Muscle layer of colon (tissue), 2 donors: ENCODE data around the gene KNOP1.
"Not testable (repeated sequence)": the region's sequence is repeated elsewhere in the genome, so short reads cannot be mapped to it uniquely, and the experiment has no call there.

Experiments used
- H3K27ac ChIP-seq: one replicate; pipeline ENCODE4 v1.7.0; 2013; ENCODE audit warnings: low read depth, mild to moderate bottlenecking, low read length, moderate library complexity
- H3K27me3 ChIP-seq, 2 donors: one replicate each; pipeline ENCODE4 v1.7.0; 2013; ENCODE audit warnings: low read length in 2 of 2, mild to moderate bottlenecking in 2 of 2; ENCODE audit not compliant: insufficient read depth in 2 of 2, control insufficient read depth in 1 of 2
- H3K36me3 ChIP-seq: one replicate; pipeline ENCODE4 v1.7.0; 2013; ENCODE audit warnings: mild to moderate bottlenecking, low read length; ENCODE audit not compliant: insufficient read depth
- H3K4me1 ChIP-seq: one replicate; pipeline ENCODE4 v1.7.0; 2013; ENCODE audit warnings: mild to moderate bottlenecking, low read length; ENCODE audit not compliant: insufficient read depth
- H3K4me3 ChIP-seq, 2 donors: one replicate each; pipeline ENCODE4 v1.7.0; 2013; ENCODE audit warnings: low read length in 2 of 2, low read depth in 1 of 2, mild to moderate bottlenecking in 1 of 2, moderate library complexity in 1 of 2
- H3K9ac ChIP-seq: one replicate; pipeline ENCODE4 v1.7.0; 2013; ENCODE audit warnings: low read length
- H3K9me3 ChIP-seq: one replicate; pipeline ENCODE4 v1.7.0; 2013; ENCODE audit warnings: mild to moderate bottlenecking, low read length
- donor health status: abdominal sarcoma.
- donor health status: Adenocarcinoma of cecum.

The KNOP1 gene

DNA sequence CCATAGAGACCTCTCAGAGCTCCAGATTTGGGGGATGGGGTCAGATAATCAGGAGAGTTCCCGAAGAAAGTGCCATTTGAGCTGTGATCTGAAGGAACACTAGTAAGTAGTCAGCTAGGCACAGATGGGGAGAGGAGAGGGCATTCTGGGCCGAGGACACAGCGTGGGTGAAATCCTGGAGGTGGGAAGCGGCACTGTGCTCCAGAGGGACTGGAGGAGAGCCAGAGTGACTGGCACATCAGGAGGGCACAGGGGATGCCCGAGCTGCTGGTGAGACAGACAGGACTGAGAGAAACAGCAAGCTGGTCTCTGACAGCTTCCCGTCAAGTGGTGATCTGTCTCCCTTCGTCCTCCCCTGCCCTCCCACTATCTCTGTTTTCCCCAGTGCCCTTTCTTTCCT lies 40.6 kb downstream of the KNOP1 start:
- Histone ChIP-seq H3K9ac (no peak overlapping the region), H3K36me3 (peaks cover 11% of the 10 kb centered on the region), H3K27ac (no peak overlapping the region), H3K4me1 (no peaks in the 10 kb centered on the region), H3K9me3 (no peaks in the 10 kb centered on the region), H3K27me3 (no peaks in the 10 kb centered on the region), H3K4me3 (no peak overlapping the region)

DNA sequence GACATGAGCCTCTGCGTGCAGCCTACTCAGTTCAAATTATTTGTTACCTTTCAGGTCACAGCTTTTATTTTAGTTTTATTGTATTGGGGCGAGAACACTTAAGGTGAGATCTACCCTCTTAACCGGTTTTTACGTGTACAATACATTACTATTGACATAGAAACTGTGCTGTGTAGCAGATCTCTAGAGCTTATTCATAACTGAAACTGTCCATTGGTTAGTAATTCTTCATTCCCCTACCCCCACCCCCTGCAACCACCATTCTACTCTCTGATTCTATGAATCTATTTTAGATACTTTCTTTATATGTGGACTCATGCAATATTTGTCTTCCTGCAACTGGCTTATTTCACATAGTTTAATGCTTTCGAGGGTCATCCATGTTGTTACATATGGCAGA lies 43.5 kb downstream of the KNOP1 start:
- no peaks in the 10 kb centered on the region for H3K4me1 ChIP-seq
- no peak overlapping the region for H3K4me3 ChIP-seq
- no peaks in the 10 kb centered on the region for H3K27me3 ChIP-seq
- H3K9ac ChIP-seq, result no peak overlapping the region
- H3K36me3 ChIP-seq, result peaks cover 13% of the 10 kb centered on the region
- H3K27ac ChIP-seq, result no peak overlapping the region
- no peaks in the 10 kb centered on the region for H3K9me3 ChIP-seq

DNA sequence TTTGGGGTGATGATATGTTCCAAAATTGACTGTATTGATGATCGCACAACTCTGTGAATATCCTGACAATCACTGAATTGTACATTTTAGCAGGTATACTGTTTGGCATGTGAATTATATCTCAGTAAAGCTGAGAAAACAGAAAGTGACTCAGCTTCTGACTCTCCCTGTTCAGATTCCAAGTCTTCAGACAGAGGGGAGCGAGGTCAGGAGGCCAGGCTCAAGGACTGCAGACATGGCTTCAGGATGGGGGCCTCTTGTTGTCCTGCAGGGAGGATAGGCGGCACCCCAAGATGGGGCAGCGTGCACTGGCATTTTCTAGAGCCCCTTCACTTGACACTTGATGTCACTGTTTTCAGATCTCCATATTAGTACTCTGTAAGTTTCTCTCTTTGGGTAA lies 45.6 kb downstream of the KNOP1 start:
- H3K27me3 ChIP-seq, result no peaks in the 10 kb centered on the region
- H3K27ac ChIP-seq, result no peak overlapping the region
- no peak overlapping the region for H3K9ac ChIP-seq
- H3K4me3 ChIP-seq, result no peak overlapping the region
- H3K9me3 ChIP-seq, result no peaks in the 10 kb centered on the region
- no peaks in the 10 kb centered on the region for H3K4me1 ChIP-seq
- H3K36me3 ChIP-seq, result peaks cover 31% of the 10 kb centered on the region

DNA sequence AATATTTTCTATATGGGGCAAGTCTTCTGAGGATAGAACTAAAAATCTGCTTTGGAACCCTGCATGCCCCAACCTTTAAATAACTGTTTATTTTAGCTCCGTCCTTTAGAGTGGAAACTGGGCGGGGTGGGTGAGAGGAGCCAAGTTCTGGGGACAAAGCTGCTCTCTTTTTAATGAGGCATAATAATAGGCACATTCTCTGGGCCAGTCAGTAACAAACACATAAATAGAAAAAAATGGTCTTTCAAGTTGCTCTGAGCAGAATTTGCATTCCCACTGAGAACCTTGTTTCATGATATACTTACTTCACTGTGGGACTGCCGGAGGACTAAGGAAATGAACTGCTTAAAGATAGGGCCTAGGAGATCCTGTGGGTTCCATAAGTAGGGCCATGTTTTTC lies 51.5 kb downstream of the KNOP1 start:
- Histone ChIP-seq H3K9ac (no peak overlapping the region), H3K9me3 (no peaks in the 10 kb centered on the region), H3K27me3 (no peaks in the 10 kb centered on the region), H3K36me3 (peaks cover 38% of the 10 kb centered on the region), H3K4me1 (peaks cover 7% of the 10 kb centered on the region), H3K27ac (no peak overlapping the region), H3K4me3 (no peak overlapping the region)

DNA sequence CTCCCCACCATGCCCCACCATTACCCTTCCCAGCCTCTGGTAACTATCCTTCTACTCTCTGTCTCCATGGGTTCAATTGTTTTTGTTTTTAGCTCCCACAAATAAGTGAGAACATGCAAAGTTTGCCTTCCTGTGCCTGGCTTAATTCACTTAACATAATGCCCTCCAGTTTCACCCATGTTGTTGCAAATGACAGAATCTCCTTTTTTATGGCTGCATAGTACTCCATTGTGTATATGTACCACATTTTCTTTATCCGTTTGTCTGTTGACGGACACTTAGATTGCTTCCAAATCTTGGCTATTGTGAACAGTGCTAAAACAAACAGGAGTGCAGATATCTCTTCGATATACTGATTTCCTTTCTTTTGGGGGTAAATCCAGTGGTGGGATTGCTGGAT lies 52.7 kb downstream of the KNOP1 start:
- not testable (repeated sequence) for H3K27me3 ChIP-seq, H3K27ac ChIP-seq, H3K9ac ChIP-seq, H3K4me3 ChIP-seq, H3K9me3 ChIP-seq, H3K4me1 ChIP-seq
- H3K36me3 ChIP-seq, result peaks cover 35% of the 10 kb centered on the region

DNA sequence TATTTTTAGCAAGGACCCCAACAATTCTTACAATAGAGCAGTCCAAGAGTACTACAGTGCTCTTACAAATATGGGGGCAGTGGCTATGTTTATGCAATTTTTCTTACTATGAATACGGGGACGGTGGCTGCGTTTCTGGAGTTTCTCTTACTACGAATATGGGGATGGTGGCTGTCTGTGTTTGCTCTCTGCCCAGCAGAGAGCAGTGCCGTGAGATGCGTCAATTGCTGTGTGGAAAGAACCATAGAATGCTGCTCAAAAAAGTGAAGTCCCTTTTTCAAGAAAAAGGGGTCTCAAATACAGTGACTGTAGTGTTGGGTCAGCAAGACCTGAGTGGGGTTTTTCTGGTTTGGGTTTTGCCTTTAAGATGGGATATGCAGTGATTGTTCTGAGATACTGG lies 53.9 kb downstream of the KNOP1 start:
- Histone ChIP-seq H3K36me3 (peaks cover 27% of the 10 kb centered on the region), H3K27ac (no peak overlapping the region), H3K9ac (no peak overlapping the region), H3K27me3 (no peaks in the 10 kb centered on the region), H3K4me3 (no peak overlapping the region), H3K9me3 (no peaks in the 10 kb centered on the region), H3K4me1 (peaks cover 7% of the 10 kb centered on the region)

DNA sequence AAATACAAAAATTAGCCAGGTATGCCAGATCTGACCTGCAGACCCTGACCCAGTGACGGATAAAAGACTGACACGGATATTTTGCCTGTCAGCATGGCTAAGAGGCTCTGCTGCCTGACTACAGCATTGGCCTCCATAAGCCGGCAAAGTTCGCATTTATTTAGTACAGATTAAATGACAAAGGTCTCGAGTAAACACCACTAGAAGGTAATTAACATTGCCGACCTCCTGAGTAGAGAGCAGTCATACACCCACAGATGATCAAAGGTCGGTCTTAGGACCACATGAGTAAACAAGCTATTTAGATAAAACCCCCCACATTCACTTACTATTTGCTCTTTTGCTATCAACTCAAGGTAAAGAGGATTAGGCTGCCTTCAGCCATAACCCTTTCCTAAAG lies 55.7 kb downstream of the KNOP1 start:
- no peaks in the 10 kb centered on the region for H3K9me3 ChIP-seq
- H3K4me1 ChIP-seq, result peaks cover 7% of the 10 kb centered on the region
- peaks cover 14% of the 10 kb centered on the region for H3K36me3 ChIP-seq
- no peak overlapping the region for H3K4me3 ChIP-seq
- no peak overlapping the region for H3K9ac ChIP-seq
- H3K27ac ChIP-seq, result no peak overlapping the region
- no peaks in the 10 kb centered on the region for H3K27me3 ChIP-seq

DNA sequence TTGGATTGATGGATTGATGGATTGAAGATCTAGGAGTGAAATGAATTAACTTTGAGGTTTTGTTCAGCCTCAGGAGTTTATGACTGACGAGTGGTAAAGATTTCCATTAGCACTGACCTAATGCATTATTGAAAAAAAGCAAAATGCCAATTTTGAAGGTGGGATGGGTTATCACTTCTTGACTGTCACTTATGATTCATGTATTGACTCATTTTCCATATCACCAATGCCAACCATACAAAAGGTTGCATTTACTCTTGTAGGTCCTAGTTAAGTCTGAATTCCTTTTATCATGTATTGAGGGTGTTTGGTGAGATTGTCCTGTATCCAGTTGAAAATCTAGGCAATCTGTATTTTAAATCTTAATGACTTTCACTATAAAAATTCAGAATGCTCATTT lies 57.6 kb downstream of the KNOP1 start:
- H3K27ac ChIP-seq, result no peak overlapping the region
- no peaks in the 10 kb centered on the region for H3K27me3 ChIP-seq
- peaks cover 15% of the 10 kb centered on the region for H3K36me3 ChIP-seq
- no peaks in the 10 kb centered on the region for H3K4me1 ChIP-seq
- no peaks in the 10 kb centered on the region for H3K9me3 ChIP-seq
- H3K9ac ChIP-seq, result no peak overlapping the region
- H3K4me3 ChIP-seq, result no peak overlapping the region

DNA sequence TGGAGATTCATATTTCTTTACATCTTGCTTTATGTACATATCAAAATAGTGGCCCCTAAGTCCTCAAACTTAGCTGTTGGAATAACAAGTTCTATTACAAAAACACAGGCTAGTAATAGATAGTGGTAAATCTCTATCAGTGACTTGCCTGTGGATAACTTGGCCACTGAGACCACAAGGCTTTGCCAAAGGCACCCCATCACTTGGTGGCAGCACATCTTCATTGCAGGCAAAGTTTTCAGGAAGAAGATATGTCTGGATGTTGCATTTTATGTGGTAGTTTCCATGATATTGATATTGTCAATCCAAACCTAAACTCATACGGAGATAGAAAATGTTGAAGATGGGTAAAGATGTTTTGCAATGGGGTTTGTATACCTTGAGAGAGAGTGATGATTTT lies 58.5 kb downstream of the KNOP1 start:
- no peak overlapping the region for H3K4me3 ChIP-seq
- no peaks in the 10 kb centered on the region for H3K9me3 ChIP-seq
- no peaks in the 10 kb centered on the region for H3K4me1 ChIP-seq
- H3K27me3 ChIP-seq, result no peaks in the 10 kb centered on the region
- H3K36me3 ChIP-seq, result peaks cover 23% of the 10 kb centered on the region
- H3K27ac ChIP-seq, result no peak overlapping the region
- no peak overlapping the region for H3K9ac ChIP-seq

DNA sequence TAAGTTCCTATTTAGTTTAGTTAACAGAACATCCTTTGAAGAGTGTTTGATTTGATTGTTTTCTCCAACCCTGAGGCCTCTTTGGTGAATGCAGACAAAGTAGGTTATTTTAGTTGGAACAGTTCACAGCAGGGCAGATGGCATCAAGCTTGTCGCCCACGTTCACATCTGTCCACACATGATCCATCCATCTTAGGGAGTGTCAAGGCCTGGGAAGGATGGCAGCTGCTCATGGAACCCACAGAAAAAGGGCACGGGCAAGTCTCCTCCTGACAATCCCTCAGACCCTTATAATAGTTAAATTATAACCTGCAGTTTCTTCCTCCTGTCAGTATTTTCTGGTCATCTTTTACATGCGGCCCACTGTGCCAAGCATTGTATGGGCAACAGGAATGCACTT lies 60.2 kb downstream of the KNOP1 start:
- Histone ChIP-seq H3K4me1 (no peaks in the 10 kb centered on the region), H3K27me3 (no peaks in the 10 kb centered on the region), H3K36me3 (peaks cover 36% of the 10 kb centered on the region), H3K9me3 (no peaks in the 10 kb centered on the region), H3K27ac (no peak overlapping the region), H3K9ac (no peak overlapping the region), H3K4me3 (no peak overlapping the region)

DNA sequence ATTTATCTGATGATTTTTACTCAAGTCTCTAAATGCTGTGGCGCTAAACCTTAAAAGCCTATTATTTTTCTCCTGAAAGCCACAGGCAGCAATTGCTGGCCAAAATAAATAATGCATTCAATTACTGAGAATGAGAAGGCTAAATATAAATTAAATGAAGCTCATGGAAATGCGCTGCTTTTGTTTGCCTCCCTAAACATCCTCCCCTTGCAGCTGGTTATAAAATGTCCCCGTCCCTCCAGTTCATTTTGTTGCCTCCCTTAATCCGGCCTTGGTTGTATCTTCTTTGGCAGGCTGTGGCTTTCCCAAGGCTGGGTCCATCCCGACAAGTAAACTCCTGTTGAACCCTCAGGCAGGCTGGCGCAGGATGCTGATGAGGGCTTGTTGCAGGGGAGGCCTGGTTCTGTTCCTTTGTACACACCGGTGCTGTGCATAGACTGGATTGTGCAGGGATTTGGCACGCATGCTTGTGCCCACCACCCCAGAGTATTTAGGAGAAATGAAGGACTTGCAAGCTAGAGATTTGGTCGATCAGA lies 62.7 kb downstream of the KNOP1 start:
- no peak overlapping the region for H3K9ac ChIP-seq
- no peak overlapping the region for H3K4me3 ChIP-seq
- H3K36me3 ChIP-seq, result peaks cover 43% of the 10 kb centered on the region
- H3K4me1 ChIP-seq, result no peaks in the 10 kb centered on the region
- H3K9me3 ChIP-seq, result no peaks in the 10 kb centered on the region
- H3K27ac ChIP-seq, result no peak overlapping the region
- H3K27me3 ChIP-seq, result no peaks in the 10 kb centered on the region

DNA sequence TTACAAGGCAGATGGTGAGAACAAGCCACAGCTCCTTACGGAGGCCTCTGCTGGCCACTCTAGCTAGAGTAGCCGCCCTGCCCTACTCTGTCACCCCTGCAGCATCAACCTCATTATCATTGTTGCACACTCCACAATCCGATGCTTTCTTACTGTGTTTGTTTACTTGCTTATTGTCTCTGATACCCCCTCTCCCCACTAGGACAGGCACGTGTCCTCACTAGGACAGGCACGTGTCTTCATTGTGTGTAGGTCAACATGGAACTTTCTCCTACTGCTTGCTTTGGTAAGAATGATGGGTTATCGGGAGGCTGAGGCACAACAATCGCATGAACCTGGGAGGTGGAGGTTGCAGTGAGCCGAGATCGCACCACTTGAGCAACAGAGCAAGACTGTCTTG lies 63.9 kb downstream of the KNOP1 start:
- Histone ChIP-seq H3K4me1 (no peaks in the 10 kb centered on the region), H3K9ac (no peak overlapping the region), H3K36me3 (peaks cover 43% of the 10 kb centered on the region), H3K27ac (no peak overlapping the region), H3K4me3 (no peak overlapping the region), H3K27me3 (no peaks in the 10 kb centered on the region), H3K9me3 (no peaks in the 10 kb centered on the region)
